Transverse colon (tissue), 4 donors: Measurements from ENCODE around the gene FZD4.

Experiments used
- CTCF ChIP-seq, 5 experiments: fragments of 200-600 bp in 3 of 5; fragments of 450-650 bp in 2 of 5; sonication (generic) in 3 of 5; IDR thresholded peaks; 1 replicate in 2 of 5; 2 replicates in 3 of 5; pipeline ENCODE4 v1.5.1; 2016 to 2017; ENCODE audit warnings: antibody characterized with exemption in 5 of 5, inconsistent platforms in 3 of 5, mild to moderate bottlenecking in 2 of 5, moderate library complexity in 1 of 5
- EP300 ChIP-seq: sonication (generic); formaldehyde crosslinking; IDR thresholded peaks from one replicate; pipeline ENCODE4 v1.6.1; 2017; ENCODE audit warnings: antibody characterized with exemption, low read depth
- POLR2A ChIP-seq: fragments of 450-650 bp; IDR thresholded peaks from one replicate; pipeline ENCODE4 v1.6.1; 2016; ENCODE audit warnings: antibody characterized with exemption, mild to moderate bottlenecking, moderate library complexity
- POLR2AphosphoS5 ChIP-seq, 3 donors: sonication (generic); formaldehyde crosslinking; IDR thresholded peaks; one replicate each; pipeline ENCODE4 v1.6.1; 2016; ENCODE audit warnings: antibody characterized with exemption in 3 of 3

- TF ChIP-seq CTCF (IDR thresholded peaks at IDR 0.05) (peak; percentile 56 to 68 (median 58)), POLR2A (no peak), POLR2AphosphoS5 (IDR thresholded peaks at IDR 0.05) (no peak), EP300 (no peak)
These were observed 35.5 kb downstream of the FZD4 start for GRCh38 chr11:86919557-86920210.
